CD4-positive, alpha-beta T cell treated with Interleukin-17A for 1 hour (primary cell): ENCODE results near the gene WDR37.
A peak's percentile ranks its signal among the peaks of the same experiment; 100 is the strongest.
"Not testable (repeated sequence)": the region's sequence is repeated elsewhere in the genome, so short reads cannot be mapped to it uniquely, and the experiment has no call there.

Experiments used
- DNase-seq: peaks from one replicate; pipeline ENCODE4 v3.0.0-alpha.2; 2020

The WDR37 gene

GRCh38 chr10:1056326-1057105 is at the start of gene WDR37:
Gene WDR37 (plus strand): TSS chr10:1056385. CDS start chr10:1072156, 15,771 bp downstream.
- DNase-seq, result peak; percentile 88

- no peak for DNase-seq
Observed at GRCh38 chr10:1006573-1006972, 49.6 kb upstream of the WDR37 start.

- DNase-seq, result no peak
Observed at GRCh38 chr10:1007583-1007982, 48.6 kb upstream of the WDR37 start.

GRCh38 chr10:1009071-1009494 is 47.1 kb upstream of the WDR37 start:
- DNase-seq, result no peak

- DNase-seq, result not testable (repeated sequence)
Observed at GRCh38 chr10:1009947-1010346, 46.2 kb upstream of the WDR37 start.

- no peak for DNase-seq
Observed at GRCh38 chr10:1010703-1011102, 45.5 kb upstream of the WDR37 start.

GRCh38 chr10:1011696-1012095 is 44.5 kb upstream of the WDR37 start:
- DNase-seq, result no peak

- no peak for DNase-seq
Observed at GRCh38 chr10:1015688-1016087, 40.5 kb upstream of the WDR37 start.

GRCh38 chr10:1019362-1019761 is 36.8 kb upstream of the WDR37 start:
- no peak for DNase-seq

GRCh38 chr10:1020460-1020859 is 35.7 kb upstream of the WDR37 start:
- DNase-seq, result no peak

- DNase-seq, result no peak
Observed at GRCh38 chr10:1020958-1021357, 35.2 kb upstream of the WDR37 start.

- DNase-seq, result no peak
Observed at GRCh38 chr10:1022413-1022812, 33.8 kb upstream of the WDR37 start.

- DNase-seq, result no peak
Observed at GRCh38 chr10:1024103-1024502, 32.1 kb upstream of the WDR37 start.

GRCh38 chr10:1025683-1026082 is 30.5 kb upstream of the WDR37 start, which contains the start of gene IDI2:
Gene IDI2 (minus strand): TSS chr10:1025859. CDS start chr10:1024723, 1,136 bp downstream.
- DNase-seq, result no peak

GRCh38 chr10:1026578-1026977 is 29.6 kb upstream of the WDR37 start:
- no peak for DNase-seq

- DNase-seq, result no peak
Observed at GRCh38 chr10:1029838-1030237, 26.3 kb upstream of the WDR37 start.

- DNase-seq, result no peak
Observed at GRCh38 chr10:1033601-1034000, 22.6 kb upstream of the WDR37 start.

- DNase-seq, result no peak
Observed at GRCh38 chr10:1034758-1035157, 21.4 kb upstream of the WDR37 start.

GRCh38 chr10:1035201-1035600 is 21.0 kb upstream of the WDR37 start:
- no peak for DNase-seq

- DNase-seq, result peak; percentile 29
Observed at GRCh38 chr10:1036341-1036791, 19.8 kb upstream of the WDR37 start.

GRCh38 chr10:1037098-1037497 is 19.1 kb upstream of the WDR37 start:
- DNase-seq, result no peak

- DNase-seq, result not testable (repeated sequence)
Observed at GRCh38 chr10:1038769-1039168, 17.4 kb upstream of the WDR37 start.

- no peak for DNase-seq
Observed at GRCh38 chr10:1040133-1040532, 16.1 kb upstream of the WDR37 start.

- no peak for DNase-seq
Observed at GRCh38 chr10:1041514-1041913, 14.7 kb upstream of the WDR37 start.

- DNase-seq, result peak; percentile 49
Observed at GRCh38 chr10:1043532-1043995, 12.6 kb upstream of the WDR37 start.
